H1 (cell line): ENCODE measurements around the gene WDR48. TPM values are rescaled to one million over a fixed set of nuclear protein-coding genes. Genes with fewer than 3 reads are reported as not detected.

ENCODE experiments used
- CHD1 ChIP-seq: IDR thresholded peaks from 2 replicates; pipeline ENCODE4 v1.6.1; 2012; ENCODE audit warnings: low read depth, low read length, improper control_type of control experiment
- EGR1 ChIP-seq: IDR thresholded peaks from 2 replicates; pipeline ENCODE4 v1.6.1; 2011; ENCODE audit warnings: low read depth, low read length, borderline replicate concordance
- HDAC6 ChIP-seq: IDR thresholded peaks from one replicate; pipeline ENCODE4 v1.7.1; 2012; ENCODE audit warnings: low read depth, mild to moderate bottlenecking, inconsistent platforms, low read length, moderate library complexity
- KDM5A ChIP-seq: fragments of 200-600 bp; IDR thresholded peaks from 2 replicates; pipeline ENCODE4 v1.7.1; 2012; ENCODE audit warnings: mild to moderate bottlenecking, low read length, inconsistent platforms, mixed read lengths
- PHF8 ChIP-seq: fragments of 200-600 bp; sonication (generic); conservative IDR thresholded peaks from 2 replicates; pipeline ENCODE4 v1.7.1; 2012; ENCODE audit warnings: low read depth, mild to moderate bottlenecking, inconsistent platforms, low read length, moderate library complexity
- RAD21 ChIP-seq, 2 experiments: IDR thresholded peaks in 1 of 2; conservative IDR thresholded peaks in 1 of 2; 2 replicates each; pipeline ENCODE4 v1.6.1; 2011; ENCODE audit warnings: low read depth in 2 of 2, low read length in 2 of 2, improper control_type of control experiment in 1 of 2, inconsistent platforms in 1 of 2, mild to moderate bottlenecking in 1 of 2, moderate library complexity in 1 of 2
- SIN3A ChIP-seq, 2 experiments: IDR thresholded peaks in 1 of 2; conservative IDR thresholded peaks in 1 of 2; 2 replicates each; pipeline ENCODE4 v1.6.1; 2011 to 2012; ENCODE audit warnings: low read length in 2 of 2, improper control_type of control experiment in 1 of 2, low read depth in 1 of 2, mild to moderate bottlenecking in 1 of 2
- YY1 ChIP-seq: IDR thresholded peaks from 2 replicates; pipeline ENCODE4 v1.6.1; 2011; ENCODE audit warnings: low read depth, mild to moderate bottlenecking, low read length
- ZNF274 ChIP-seq: IDR thresholded peaks from 2 replicates; pipeline ENCODE4 v1.7.0; 2012; ENCODE audit warnings: low read length, borderline replicate concordance; ENCODE audit errors: extremely low read depth
- polyA plus RNA-seq, 7 experiments: library from polyadenylated mRNA; depleted of rRNA in 3 of 7; stranded (reverse) in 5 of 7; unstranded in 2 of 7; fragments of >200 nt in 5 of 7; fragments of 200-250 nt in 2 of 7; gene quantifications; 1 replicate in 5 of 7; 2 replicates in 1 of 7; 4 replicates in 1 of 7; pipeline versions ENCODE4 v1.2.1 to v1.2.3, GENCODE V29; 2011 to 2013; ENCODE audit warnings: missing spikeins in 2 of 7, mixed read lengths in 2 of 7
- total RNA-seq: library from RNA; stranded (reverse); fragmentation: NEBNext Ultra II Directional; extraction: Animal tissue kit (Norgen Biotek cat#: 25700); gene quantifications from 2 replicates; pipeline ENCODE4 v1.2.1, GENCODE V29; 2021
- TF ChIP-seq, protein P1 (sequence below): fragments of 300-600 bp; sonication (generic); IDR thresholded peaks from 2 replicates; pipeline ENCODE4 v1.7.1; 2012; ENCODE audit warnings: low read length, moderate library complexity, mild to moderate bottlenecking, inconsistent platforms; ENCODE audit not compliant: insufficient replicate concordance

WDR48 gene
- total and polyA plus RNA-seq, 2 of the 8 experiments (the other 6 are each of a cell fraction or from before 2014, with no cell fraction given), result 21.2 to 54.1 TPM

- TF ChIP-seq, protein P1, sequence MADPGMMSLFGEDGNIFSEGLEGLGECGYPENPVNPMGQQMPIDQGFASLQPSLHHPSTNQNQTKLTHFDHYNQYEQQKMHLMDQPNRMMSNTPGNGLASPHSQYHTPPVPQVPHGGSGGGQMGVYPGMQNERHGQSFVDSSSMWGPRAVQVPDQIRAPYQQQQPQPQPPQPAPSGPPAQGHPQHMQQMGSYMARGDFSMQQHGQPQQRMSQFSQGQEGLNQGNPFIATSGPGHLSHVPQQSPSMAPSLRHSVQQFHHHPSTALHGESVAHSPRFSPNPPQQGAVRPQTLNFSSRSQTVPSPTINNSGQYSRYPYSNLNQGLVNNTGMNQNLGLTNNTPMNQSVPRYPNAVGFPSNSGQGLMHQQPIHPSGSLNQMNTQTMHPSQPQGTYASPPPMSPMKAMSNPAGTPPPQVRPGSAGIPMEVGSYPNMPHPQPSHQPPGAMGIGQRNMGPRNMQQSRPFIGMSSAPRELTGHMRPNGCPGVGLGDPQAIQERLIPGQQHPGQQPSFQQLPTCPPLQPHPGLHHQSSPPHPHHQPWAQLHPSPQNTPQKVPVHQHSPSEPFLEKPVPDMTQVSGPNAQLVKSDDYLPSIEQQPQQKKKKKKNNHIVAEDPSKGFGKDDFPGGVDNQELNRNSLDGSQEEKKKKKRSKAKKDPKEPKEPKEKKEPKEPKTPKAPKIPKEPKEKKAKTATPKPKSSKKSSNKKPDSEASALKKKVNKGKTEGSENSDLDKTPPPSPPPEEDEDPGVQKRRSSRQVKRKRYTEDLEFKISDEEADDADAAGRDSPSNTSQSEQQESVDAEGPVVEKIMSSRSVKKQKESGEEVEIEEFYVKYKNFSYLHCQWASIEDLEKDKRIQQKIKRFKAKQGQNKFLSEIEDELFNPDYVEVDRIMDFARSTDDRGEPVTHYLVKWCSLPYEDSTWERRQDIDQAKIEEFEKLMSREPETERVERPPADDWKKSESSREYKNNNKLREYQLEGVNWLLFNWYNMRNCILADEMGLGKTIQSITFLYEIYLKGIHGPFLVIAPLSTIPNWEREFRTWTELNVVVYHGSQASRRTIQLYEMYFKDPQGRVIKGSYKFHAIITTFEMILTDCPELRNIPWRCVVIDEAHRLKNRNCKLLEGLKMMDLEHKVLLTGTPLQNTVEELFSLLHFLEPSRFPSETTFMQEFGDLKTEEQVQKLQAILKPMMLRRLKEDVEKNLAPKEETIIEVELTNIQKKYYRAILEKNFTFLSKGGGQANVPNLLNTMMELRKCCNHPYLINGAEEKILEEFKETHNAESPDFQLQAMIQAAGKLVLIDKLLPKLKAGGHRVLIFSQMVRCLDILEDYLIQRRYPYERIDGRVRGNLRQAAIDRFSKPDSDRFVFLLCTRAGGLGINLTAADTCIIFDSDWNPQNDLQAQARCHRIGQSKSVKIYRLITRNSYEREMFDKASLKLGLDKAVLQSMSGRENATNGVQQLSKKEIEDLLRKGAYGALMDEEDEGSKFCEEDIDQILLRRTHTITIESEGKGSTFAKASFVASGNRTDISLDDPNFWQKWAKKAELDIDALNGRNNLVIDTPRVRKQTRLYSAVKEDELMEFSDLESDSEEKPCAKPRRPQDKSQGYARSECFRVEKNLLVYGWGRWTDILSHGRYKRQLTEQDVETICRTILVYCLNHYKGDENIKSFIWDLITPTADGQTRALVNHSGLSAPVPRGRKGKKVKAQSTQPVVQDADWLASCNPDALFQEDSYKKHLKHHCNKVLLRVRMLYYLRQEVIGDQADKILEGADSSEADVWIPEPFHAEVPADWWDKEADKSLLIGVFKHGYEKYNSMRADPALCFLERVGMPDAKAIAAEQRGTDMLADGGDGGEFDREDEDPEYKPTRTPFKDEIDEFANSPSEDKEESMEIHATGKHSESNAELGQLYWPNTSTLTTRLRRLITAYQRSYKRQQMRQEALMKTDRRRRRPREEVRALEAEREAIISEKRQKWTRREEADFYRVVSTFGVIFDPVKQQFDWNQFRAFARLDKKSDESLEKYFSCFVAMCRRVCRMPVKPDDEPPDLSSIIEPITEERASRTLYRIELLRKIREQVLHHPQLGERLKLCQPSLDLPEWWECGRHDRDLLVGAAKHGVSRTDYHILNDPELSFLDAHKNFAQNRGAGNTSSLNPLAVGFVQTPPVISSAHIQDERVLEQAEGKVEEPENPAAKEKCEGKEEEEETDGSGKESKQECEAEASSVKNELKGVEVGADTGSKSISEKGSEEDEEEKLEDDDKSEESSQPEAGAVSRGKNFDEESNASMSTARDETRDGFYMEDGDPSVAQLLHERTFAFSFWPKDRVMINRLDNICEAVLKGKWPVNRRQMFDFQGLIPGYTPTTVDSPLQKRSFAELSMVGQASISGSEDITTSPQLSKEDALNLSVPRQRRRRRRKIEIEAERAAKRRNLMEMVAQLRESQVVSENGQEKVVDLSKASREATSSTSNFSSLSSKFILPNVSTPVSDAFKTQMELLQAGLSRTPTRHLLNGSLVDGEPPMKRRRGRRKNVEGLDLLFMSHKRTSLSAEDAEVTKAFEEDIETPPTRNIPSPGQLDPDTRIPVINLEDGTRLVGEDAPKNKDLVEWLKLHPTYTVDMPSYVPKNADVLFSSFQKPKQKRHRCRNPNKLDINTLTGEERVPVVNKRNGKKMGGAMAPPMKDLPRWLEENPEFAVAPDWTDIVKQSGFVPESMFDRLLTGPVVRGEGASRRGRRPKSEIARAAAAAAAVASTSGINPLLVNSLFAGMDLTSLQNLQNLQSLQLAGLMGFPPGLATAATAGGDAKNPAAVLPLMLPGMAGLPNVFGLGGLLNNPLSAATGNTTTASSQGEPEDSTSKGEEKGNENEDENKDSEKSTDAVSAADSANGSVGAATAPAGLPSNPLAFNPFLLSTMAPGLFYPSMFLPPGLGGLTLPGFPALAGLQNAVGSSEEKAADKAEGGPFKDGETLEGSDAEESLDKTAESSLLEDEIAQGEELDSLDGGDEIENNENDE, result no peak
- no peak for TF ChIP-seq ZNF274
- no peak for TF ChIP-seq EGR1
- no peak for TF ChIP-seq RAD21 (IDR thresholded peaks at IDR 0.05 in 1 of 2, conservative IDR thresholded peaks at IDR 0.05 in 1 of 2; ENCODE audit: low read depth in 2 of 2, low read length in 2 of 2)
- no peak for TF ChIP-seq HDAC6
- no peak for TF ChIP-seq CHD1
- TF ChIP-seq KDM5A, result no peak
- TF ChIP-seq PHF8, result no peak
- TF ChIP-seq YY1, result no peak
- no peak for TF ChIP-seq SIN3A (conservative IDR thresholded peaks at IDR 0.05 in 1 of 2, IDR thresholded peaks at IDR 0.05 in 1 of 2; ENCODE audit: low read depth in 1 of 2, low read length in 2 of 2)
These were observed 48.1 kb downstream of the WDR48 start (continued) for GRCh38 chr3:39099738-39100499.
